ENCODE results near the gene TRIM10.

Gene TRIM10

GRCh38 chr6:30160785-30161531 is at the start of gene TRIM10:
Gene TRIM10 (minus strand): TSS chr6:30161211. CDS start chr6:30160858, 353 bp downstream.
- ATAC-seq (no peak), DNase-seq (no peak)
- H3K4me1 Mint-ChIP-seq: peaks cover 37% of the 10 kb centered on the region
- H3K4me3 Mint-ChIP-seq: peak within 1 kb of the TSS in 1 of 2 donors; percentile 17
- peaks cover 29% of the 10 kb centered on the region for H3K27me3 Mint-ChIP-seq
- no peaks in the 10 kb centered on the region for H3K9me3 Mint-ChIP-seq
- H3K27ac Mint-ChIP-seq: no peak within 1 kb of the TSS

GRCh38 chr6:30207619-30208295 is 46.7 kb upstream of the TRIM10 start:
- ATAC-seq (no peak), DNase-seq (no peak)
- H3K4me3 Mint-ChIP-seq: no peak overlapping the region
- H3K9me3 Mint-ChIP-seq: no peaks in the 10 kb centered on the region
- H3K27me3 Mint-ChIP-seq: no peaks in the 10 kb centered on the region
- H3K27ac Mint-ChIP-seq: no peak overlapping the region
- peaks cover 83% of the 10 kb centered on the region for H3K4me1 Mint-ChIP-seq

- no peaks in the 10 kb centered on the region for H3K27me3 Mint-ChIP-seq
- ATAC-seq: no peak
- H3K4me1 Mint-ChIP-seq: peaks cover 79% of the 10 kb centered on the region
- no peak for DNase-seq
- no peaks in the 10 kb centered on the region for H3K9me3 Mint-ChIP-seq
- no peak overlapping the region for H3K27ac Mint-ChIP-seq
- H3K4me3 Mint-ChIP-seq: no peak overlapping the region
Measured at GRCh38 chr6:30206799-30207618, 46.0 kb upstream of the TRIM10 start.

- Mint-ChIP-seq H3K9me3 (no peaks in the 10 kb centered on the region), H3K27me3 (no peaks in the 10 kb centered on the region), H3K4me3 (no peak overlapping the region), H3K4me1 (peaks cover 70% of the 10 kb centered on the region), H3K27ac (no peak overlapping the region)
- ATAC-seq: no peak
- DNase-seq: no peak
Measured at GRCh38 chr6:30206152-30206551, 45.1 kb upstream of the TRIM10 start.

- Mint-ChIP-seq H3K4me3 (no peak overlapping the region), H3K27me3 (no peaks in the 10 kb centered on the region), H3K27ac (no peak overlapping the region), H3K9me3 (no peaks in the 10 kb centered on the region), H3K4me1 (peaks cover 58% of the 10 kb centered on the region)
- ATAC-seq: no peak
- no peak for DNase-seq
Measured at GRCh38 chr6:30204116-30204515, 43.1 kb upstream of the TRIM10 start.

GRCh38 chr6:30202366-30202765 is 41.4 kb upstream of the TRIM10 start:
- H3K27ac Mint-ChIP-seq: no peak overlapping the region
- H3K27me3 Mint-ChIP-seq: no peaks in the 10 kb centered on the region
- H3K4me1 Mint-ChIP-seq: peaks cover 47% of the 10 kb centered on the region
- H3K9me3 Mint-ChIP-seq: no peaks in the 10 kb centered on the region
- ATAC-seq (no peak), DNase-seq (no peak)
- H3K4me3 Mint-ChIP-seq: no peak overlapping the region

- peak overlapping the region; percentile 6 to 81 for H3K27ac Mint-ChIP-seq
- DNase-seq (no peak), ATAC-seq (no peak)
- H3K9me3 Mint-ChIP-seq: no peaks in the 10 kb centered on the region
- no peaks in the 10 kb centered on the region for H3K27me3 Mint-ChIP-seq
- no peak overlapping the region for H3K4me3 Mint-ChIP-seq
- H3K4me1 Mint-ChIP-seq: peaks cover 40% of the 10 kb centered on the region
Measured at GRCh38 chr6:30200551-30201281, 39.7 kb upstream of the TRIM10 start.

- ATAC-seq: no peak
Measured at GRCh38 chr6:30198166-30199084, 37.4 kb upstream of the TRIM10 start.

GRCh38 chr6:30196376-30196775 is 35.4 kb upstream of the TRIM10 start:
- ATAC-seq (no peak), DNase-seq (no peak)
- Mint-ChIP-seq H3K27me3 (no peaks in the 10 kb centered on the region), H3K4me1 (peaks cover 31% of the 10 kb centered on the region), H3K27ac (peak overlapping the region in 1 of 2 donors; percentile 29), H3K9me3 (no peaks in the 10 kb centered on the region), H3K4me3 (no peak overlapping the region)

More at GRCh38 chr6:30198166-30199084, 37.4 kb upstream of the TRIM10 start:
- Mint-ChIP-seq H3K4me1 (peaks cover 31% of the 10 kb centered on the region), H3K4me3 (no peak overlapping the region), H3K27ac (peak overlapping the region in 1 of 2 donors; percentile 42), H3K27me3 (no peaks in the 10 kb centered on the region), H3K9me3 (no peaks in the 10 kb centered on the region)
- no peak for DNase-seq

- ATAC-seq: no peak
- peak overlapping the region in 1 of 2 donors; percentile 29 for H3K27ac Mint-ChIP-seq
Measured at GRCh38 chr6:30195951-30196350, 34.9 kb upstream of the TRIM10 start.

GRCh38 chr6:30194797-30195690 is 34.0 kb upstream of the TRIM10 start:
- DNase-seq (no peak), ATAC-seq (no peak)
- H3K27me3 Mint-ChIP-seq: no peaks in the 10 kb centered on the region
- H3K9me3 Mint-ChIP-seq: no peaks in the 10 kb centered on the region
- peaks cover 25% of the 10 kb centered on the region for H3K4me1 Mint-ChIP-seq
- H3K4me3 Mint-ChIP-seq: no peak overlapping the region
- peak overlapping the region; percentile 13 to 66 for H3K27ac Mint-ChIP-seq

More at GRCh38 chr6:30195951-30196350, 34.9 kb upstream of the TRIM10 start:
- peaks cover 30% of the 10 kb centered on the region for H3K4me1 Mint-ChIP-seq
- H3K9me3 Mint-ChIP-seq: no peaks in the 10 kb centered on the region
- H3K4me3 Mint-ChIP-seq: no peak overlapping the region
- no peaks in the 10 kb centered on the region for H3K27me3 Mint-ChIP-seq
- no peak for DNase-seq

GRCh38 chr6:30192076-30192475 is 31.1 kb upstream of the TRIM10 start:
- H3K27ac Mint-ChIP-seq: peak overlapping the region in 1 of 2 donors; percentile 42
- H3K27me3 Mint-ChIP-seq: no peaks in the 10 kb centered on the region
- no peak overlapping the region for H3K4me3 Mint-ChIP-seq
- no peaks in the 10 kb centered on the region for H3K9me3 Mint-ChIP-seq
- no peak for ATAC-seq
- peaks cover 16% of the 10 kb centered on the region for H3K4me1 Mint-ChIP-seq
- DNase-seq: no peak

- Mint-ChIP-seq H3K4me3 (no peak overlapping the region), H3K9me3 (no peaks in the 10 kb centered on the region), H3K27me3 (no peaks in the 10 kb centered on the region), H3K27ac (peak overlapping the region in 1 of 2 donors; percentile 20), H3K4me1 (no peaks in the 10 kb centered on the region)
- ATAC-seq: no peak
- no peak for DNase-seq
Measured at GRCh38 chr6:30188541-30188940, 27.5 kb upstream of the TRIM10 start.
